C4-2B (cell line): ENCODE measurements around the gene HDAC5.

Experiments
- H3K27ac ChIP-seq: fragments of 450-650 bp; 2 replicates; pipeline ENCODE4 v1.5.1; 2017
- ZFX ChIP-seq: fragments of 450-650 bp; IDR thresholded peaks from 2 replicates; pipeline ENCODE4 v1.6.1; 2017
- TF ChIP-seq, protein P1 (sequence below): fragments of 450-650 bp; conservative IDR thresholded peaks from 2 replicates; pipeline ENCODE4 v1.5.1; 2017; ENCODE audit warnings: mild to moderate bottlenecking

The HDAC5 gene

DNA sequence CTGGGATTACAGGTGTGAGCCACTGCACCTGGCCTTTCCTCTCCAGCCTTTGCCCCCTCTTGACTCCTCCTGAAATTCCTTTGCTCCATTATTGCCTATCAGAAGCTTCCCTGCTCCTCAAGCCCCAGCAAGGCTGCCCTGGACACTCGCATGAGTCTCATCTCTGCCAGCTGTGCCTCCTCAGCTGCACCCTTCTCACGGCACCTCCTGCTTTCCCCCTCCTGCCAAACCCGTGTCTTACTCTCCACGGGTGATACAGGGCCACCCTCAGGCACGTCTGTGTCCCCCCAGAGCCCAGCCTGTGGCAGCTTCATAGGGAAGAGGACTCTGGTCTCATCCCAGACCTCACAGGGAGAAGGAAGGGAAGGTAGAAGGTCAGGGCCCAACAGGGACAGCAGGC lies 37.5 kb downstream of the HDAC5 start:
- TF ChIP-seq, protein P1, sequence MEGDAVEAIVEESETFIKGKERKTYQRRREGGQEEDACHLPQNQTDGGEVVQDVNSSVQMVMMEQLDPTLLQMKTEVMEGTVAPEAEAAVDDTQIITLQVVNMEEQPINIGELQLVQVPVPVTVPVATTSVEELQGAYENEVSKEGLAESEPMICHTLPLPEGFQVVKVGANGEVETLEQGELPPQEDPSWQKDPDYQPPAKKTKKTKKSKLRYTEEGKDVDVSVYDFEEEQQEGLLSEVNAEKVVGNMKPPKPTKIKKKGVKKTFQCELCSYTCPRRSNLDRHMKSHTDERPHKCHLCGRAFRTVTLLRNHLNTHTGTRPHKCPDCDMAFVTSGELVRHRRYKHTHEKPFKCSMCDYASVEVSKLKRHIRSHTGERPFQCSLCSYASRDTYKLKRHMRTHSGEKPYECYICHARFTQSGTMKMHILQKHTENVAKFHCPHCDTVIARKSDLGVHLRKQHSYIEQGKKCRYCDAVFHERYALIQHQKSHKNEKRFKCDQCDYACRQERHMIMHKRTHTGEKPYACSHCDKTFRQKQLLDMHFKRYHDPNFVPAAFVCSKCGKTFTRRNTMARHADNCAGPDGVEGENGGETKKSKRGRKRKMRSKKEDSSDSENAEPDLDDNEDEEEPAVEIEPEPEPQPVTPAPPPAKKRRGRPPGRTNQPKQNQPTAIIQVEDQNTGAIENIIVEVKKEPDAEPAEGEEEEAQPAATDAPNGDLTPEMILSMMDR: no peak
- no peak for TF ChIP-seq ZFX
- H3K27ac ChIP-seq: no peak overlapping the region

DNA sequence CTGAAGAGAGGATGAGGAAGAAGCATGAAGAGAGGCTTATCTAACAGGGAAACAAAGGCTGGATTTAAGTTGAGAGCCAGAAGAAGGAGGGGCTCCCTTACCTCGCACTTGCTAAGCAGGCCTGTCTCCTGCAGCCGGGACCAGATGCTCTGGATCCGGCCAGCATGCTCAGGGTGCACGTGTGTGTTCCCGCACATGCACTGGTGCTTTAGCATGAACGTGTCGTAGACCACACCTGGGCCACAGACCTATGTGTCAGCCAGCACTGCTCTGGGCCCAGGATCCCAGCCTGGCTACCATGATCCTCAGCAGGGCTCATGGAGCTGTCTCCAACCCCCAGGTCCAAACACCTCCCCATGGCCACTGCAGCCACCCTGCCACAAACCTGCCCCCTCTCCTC lies 38.5 kb downstream of the HDAC5 start:
- TF ChIP-seq ZFX: no peak
- TF ChIP-seq, protein P1: no peak
- no peak overlapping the region for H3K27ac ChIP-seq

- no peak overlapping the region for H3K27ac ChIP-seq
- no peak for TF ChIP-seq ZFX
- TF ChIP-seq, protein P1: peak; percentile 28
Observed at GRCh38 chr17:44084131-44084538, 39.3 kb downstream of the HDAC5 start.

GRCh38 chr17:44083250-44083849 lies 40.1 kb downstream of the HDAC5 start:
- TF ChIP-seq ZFX: no peak
- TF ChIP-seq, protein P1: 0 out of 2 replicates have a peak, but pooled peaks have one; percentile 12
- no peak overlapping the region for H3K27ac ChIP-seq

GRCh38 chr17:44082256-44082927 lies 41.0 kb downstream of the HDAC5 start:
- H3K27ac ChIP-seq: no peak overlapping the region
- no peak for TF ChIP-seq ZFX
- TF ChIP-seq, protein P1: no peak

DNA sequence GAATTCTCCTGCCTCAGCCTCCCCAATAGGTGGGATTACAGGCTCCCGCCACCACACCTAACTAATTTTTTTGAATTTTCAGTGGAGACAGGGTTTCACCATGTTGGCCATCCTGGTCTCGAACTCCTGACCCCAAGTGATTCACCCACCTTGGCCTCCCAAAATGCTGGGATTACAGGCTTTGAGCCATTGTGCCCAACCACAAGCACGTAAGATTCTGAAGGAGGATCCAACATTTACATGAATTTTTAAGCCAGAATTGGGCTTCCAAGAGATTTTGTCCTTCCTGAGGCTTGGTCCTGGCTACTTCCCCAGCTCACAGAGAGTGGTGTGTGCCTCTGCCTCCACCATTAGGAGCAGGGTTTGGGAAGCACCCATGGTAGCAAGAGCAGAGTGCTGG lies 41.8 kb downstream of the HDAC5 start:
- TF ChIP-seq, protein P1: no peak
- no peak for TF ChIP-seq ZFX
- no peak overlapping the region for H3K27ac ChIP-seq
